CD4-positive, alpha-beta T cell treated with Interleukin-1 beta for 1 hour (primary cell): ENCODE data around the gene KRTAP10-10.
"Not testable (repeated sequence)": the region's sequence is repeated elsewhere in the genome, so short reads cannot be mapped to it uniquely, and the experiment has no call there.

ENCODE experiments used
- DNase-seq, 2 donors: peaks; one replicate each; pipeline ENCODE4 v3.0.0-alpha.2; 2020 to 2022

Gene KRTAP10-10

DNA sequence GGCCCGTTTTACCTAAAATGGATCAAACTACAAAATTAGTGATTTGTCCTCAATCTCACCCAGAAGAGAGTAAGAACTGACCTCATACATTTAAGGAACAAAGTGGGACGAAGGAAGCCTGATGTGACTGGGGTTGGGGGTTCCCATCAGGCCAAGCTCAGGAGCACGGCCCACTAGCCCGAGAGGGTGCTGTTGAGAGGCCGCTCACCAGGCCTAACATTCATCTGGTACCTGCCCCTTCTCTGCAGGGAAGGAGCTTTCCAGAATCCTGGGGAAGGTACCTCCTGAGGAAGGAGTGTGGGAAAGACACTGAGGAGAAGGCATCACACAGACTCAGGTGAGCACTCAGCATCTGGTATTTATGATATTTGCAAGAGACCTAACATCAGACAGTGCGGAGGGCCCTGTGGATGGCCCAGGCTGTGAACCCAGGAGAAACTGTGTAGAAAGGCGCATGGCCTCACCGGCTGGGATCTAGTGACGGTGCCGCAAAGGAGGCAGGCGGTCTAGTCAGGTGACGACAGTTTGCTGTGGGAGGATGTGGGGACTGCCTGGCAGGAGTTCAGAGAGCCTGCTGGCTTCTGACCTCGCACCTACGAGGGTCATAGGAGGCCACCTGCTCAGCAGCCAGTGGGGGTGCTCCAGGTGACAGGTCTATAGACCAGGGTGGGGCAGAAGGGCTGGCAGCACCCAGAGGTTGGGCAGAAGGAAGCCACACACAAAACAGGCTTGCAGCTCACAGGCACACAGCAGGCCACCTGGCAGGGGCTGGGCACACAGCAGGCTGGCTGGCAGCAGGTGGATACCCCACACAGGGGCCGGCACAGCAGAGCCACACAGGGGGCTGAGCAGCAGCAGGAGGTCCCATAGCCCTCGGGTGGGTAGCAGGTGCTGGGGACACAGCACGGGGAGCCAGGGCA is 16.8 kb downstream of the KRTAP10-10 start:
- peak; percentile 78 to 84 for DNase-seq

DNA sequence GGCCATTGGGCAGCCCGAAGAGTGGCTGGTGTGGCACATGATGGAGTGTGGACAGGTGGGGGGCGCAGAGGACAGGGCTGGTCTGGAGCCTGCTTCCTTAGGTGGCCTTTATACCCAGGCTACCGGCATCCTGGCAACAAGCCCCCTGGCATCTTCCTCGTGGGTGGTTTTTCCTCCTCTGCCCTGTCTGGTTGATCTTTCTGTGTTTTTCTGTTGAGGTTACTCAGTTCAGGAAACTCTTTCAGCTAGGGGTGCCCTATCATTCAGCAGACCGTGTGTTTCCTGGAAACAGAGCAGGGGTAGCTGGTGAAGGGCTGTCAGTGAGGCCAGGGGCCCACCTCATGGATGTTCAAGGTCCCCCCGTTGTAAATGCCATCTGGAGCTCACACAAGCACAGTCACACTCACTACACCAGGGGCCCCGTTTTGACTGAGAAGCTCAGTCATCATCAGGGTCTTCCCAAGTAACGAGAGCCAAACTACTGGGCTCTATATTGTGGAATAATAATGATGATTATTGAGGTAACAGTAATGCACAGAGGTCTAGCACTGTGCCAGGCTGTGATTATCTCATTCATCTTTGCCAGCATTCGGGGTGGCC is 17.5 kb downstream of the KRTAP10-10 start, which contains the start of gene KRTAP12-4:
Gene KRTAP12-4, minus strand, starts transcription at position 84 of the 600 bp plus-strand sequence. Its CDS starts 45 bp downstream, at position 39.
- no peak for DNase-seq

- DNase-seq, result no peak
Measured at GRCh38 chr21:44656868-44657267, 19.7 kb downstream of the KRTAP10-10 start.

DNA sequence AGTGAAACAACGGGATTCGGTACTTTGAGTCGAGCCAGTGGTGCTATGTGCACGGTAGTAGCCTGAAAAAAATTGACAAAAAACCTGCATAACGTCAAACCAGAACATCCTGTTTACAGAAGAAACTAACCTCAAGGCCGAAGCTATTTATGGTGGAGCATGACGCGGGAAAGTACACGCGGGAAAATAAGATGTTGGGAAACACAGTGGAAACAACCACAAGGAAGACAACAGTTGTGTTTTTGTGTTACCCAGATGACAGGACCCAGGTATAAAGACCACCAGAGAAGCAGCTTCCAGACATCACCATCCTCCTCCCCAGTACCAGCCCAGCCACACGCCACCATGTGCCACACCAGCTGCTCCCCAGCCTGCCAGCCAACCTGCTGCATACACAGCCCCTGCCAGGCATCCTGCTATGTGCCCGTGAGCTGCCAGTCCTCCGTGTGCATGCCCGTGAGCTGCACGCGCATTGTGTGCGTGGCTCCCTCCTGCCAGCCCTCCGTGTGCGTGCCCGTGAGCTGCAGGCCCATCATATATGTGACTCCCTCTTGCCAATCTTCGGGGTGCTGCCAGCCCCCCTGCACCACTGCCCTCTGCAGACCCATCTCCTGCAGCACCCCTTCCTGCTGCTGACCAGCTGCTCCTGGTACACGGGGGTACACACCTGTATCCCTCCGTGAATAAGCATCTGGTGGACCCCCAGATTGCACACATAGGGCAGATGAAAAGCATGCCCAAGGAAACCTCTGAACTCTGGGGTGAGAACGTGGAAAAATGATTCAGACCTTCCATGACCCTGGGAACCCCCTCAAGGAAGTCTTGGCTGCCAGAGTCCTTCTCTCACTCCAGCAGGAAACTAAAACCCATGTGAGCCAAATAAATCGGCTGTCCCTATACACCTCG is 20.7 kb downstream of the KRTAP10-10 start, which contains the start of gene KRTAP12-3:
Gene KRTAP12-3, plus strand, starts transcription at position 298 of the 906 bp plus-strand sequence. Its CDS starts 48 bp downstream, at position 346.
- DNase-seq, result peak; percentile 68 to 79

DNA sequence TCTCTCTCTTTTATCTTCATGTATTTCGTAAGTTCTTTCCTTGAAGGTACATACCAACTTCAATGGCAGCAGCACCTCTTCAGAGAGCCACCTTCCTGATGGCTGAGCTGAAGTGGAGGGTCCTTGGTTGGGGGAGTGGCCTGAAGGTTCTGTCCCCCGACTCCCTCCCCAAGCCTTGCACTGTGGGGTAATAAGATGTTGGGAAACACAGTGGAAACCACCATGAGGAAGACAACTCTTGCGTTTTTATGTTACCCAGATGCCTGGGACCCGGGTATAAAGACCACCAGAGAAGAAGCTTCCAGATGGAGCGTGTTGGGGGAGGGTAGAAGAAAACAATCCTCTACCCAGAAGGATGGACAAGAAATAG is 21.4 kb downstream of the KRTAP10-10 start:
- DNase-seq, result no peak

GRCh38 chr21:44658913-44659595 is 21.9 kb downstream of the KRTAP10-10 start:
- peak in 1 of 2 donors; percentile 37 for DNase-seq

DNA sequence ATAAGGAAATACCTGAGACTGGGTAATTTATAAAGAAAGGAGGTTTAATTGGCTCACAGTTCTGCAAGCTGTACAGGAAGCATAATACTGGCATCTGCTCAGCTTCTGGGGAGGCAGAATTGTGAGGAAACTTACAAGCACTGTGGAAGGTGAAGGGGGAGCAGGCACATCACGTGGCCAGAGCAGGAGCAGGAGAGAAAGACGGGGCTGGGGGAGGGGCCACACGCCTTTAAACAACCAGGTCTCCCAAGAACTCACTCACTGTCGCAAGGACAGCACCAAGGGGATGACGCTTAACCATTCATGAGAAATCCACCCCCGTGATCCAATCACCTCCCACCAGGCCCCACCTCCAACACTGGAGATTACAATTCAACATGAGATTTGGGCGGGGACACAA is 24.4 kb downstream of the KRTAP10-10 start:
- DNase-seq, result not testable (repeated sequence)

- no peak for DNase-seq
Measured at GRCh38 chr21:44664691-44665090, 27.5 kb downstream of the KRTAP10-10 start.

- no peak for DNase-seq
Measured at GRCh38 chr21:44666401-44667320, 29.5 kb downstream of the KRTAP10-10 start, which contains the start of gene KRTAP12-2. Gene KRTAP12-2 (minus strand): TSS chr21:44666927. CDS start chr21:44666886, 41 bp downstream.

DNA sequence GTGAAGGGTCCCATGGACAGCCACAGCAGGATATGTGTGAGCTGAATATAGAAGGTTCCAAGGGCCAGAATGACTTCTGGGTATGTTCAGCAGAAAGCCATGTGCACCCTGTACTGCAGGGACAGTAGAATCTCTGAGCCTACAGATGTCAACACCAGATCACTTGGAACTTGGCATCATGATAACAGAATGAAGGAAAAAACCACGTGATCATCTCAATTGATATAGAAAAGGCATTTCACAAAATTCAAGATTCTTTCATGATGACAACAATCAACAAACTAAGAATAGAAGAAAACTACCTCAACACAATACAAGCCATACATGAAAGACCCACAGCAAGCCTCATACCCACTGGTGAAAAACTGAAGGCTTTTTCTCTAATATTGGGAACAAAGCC is 30.5 kb downstream of the KRTAP10-10 start:
- no peak for DNase-seq

DNA sequence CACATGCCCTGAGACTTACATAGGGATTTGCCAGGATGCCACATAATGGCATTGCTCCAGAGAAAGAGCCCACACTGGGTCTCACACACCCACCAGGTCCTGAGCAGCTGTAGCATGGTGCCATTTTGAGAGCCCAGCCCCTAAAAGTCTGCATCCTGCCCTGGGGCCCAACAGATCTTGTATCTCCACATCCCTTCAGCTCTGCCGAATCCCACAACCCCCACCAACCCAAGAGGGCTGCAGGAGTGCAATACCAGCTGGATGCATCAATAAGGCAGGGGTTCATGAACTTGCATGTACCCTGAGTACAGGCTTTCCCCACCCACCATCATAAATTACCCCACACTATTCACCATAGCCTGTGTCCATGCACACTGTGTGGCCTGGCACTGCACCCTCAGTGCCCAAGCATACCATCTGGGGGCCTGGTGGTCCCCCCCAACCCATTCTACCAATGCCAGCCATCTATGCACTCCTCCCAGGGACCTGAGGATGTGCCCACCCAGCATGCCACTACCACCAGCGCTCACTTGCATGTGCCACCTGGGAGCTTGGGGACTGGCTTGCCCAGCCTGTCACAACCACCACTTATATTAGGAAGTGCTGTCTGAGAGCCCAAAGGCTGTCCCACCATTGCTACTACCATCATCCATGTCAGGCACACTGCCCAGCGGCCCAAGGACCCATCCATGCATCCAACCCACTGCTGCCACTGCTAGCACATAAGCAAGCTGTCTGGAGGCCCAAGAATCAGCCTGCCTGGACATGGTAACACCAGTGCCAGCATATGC is 33.7 kb downstream of the KRTAP10-10 start:
- DNase-seq, result no peak

DNA sequence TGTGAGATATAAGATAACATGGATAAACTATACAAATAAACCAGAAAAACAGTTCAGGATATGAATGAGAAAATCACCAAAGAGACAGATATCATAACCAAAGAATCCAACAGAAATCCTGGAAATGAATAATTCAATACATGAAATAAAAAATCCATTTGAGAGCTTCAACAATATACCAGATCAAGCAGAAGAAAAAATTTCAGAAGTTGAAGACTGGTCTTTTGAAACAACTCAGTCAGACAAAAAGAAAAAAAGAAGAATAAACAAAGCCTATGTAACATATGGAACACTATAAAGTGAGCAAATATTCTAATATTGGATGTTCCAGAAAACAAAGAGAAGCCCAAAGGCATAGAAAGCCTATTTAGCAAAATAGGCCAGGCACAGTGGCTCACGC is 34.8 kb downstream of the KRTAP10-10 start:
- no peak for DNase-seq

DNA sequence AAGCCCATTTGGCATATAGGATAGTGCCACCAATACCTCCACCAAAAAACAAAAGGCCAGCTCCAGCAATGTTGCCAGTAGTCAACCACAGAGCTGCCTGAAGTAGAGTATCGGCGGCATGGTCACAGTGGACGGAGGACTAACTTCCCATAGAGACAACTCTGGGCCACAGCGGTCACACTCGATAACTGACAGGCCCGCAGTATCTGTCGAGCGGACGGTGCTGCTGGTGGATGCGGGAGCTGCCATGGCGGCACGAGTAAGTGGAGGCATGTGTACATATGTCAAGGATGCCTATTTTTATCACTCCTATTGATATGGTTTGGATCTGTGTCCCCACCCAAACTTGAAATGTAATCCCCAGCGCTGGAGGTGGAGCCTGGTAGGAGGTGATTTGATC is 40.7 kb downstream of the KRTAP10-10 start:
- DNase-seq, result no peak

- no peak for DNase-seq
Measured at GRCh38 chr21:44681152-44681551, 44.0 kb downstream of the KRTAP10-10 start.

DNA sequence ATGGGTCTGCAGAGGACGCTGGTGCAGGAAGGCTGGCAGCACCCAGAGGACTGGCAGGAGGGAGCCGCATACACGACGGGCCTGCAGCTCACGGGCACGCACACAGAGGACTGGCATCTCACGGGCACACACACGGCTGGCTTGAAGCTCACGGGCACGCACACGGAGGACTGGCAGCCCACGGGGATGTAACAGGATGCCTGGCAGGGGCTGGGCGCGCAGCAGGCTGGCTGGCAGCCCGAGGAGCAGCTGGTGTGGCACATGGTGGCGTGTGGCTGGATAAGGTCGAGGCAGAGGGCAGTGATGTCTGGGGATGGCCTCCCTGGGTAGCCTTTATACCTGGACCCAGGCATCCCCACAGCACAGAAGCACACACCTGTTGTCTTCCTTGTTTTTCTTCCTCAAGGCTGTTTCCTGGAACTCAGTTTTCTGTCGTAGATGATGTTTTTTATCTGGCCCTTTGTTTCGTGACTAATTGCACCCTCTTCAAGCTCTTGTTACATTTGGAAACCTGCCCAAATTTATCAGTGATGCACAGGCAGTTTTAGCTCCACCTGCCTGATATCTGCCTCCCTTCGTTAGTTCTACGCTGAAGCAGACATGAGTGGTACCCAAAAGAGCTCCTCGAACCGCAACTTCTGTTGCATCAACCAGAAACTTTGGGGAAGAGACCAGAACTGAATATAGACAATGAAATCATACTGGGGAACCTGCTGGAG is 44.9 kb downstream of the KRTAP10-10 start, which contains the start of gene KRTAP12-1:
Gene KRTAP12-1, minus strand, starts transcription at position 303 of the 719 bp plus-strand sequence. Its CDS starts 40 bp downstream, at position 263.
- DNase-seq, result no peak

DNA sequence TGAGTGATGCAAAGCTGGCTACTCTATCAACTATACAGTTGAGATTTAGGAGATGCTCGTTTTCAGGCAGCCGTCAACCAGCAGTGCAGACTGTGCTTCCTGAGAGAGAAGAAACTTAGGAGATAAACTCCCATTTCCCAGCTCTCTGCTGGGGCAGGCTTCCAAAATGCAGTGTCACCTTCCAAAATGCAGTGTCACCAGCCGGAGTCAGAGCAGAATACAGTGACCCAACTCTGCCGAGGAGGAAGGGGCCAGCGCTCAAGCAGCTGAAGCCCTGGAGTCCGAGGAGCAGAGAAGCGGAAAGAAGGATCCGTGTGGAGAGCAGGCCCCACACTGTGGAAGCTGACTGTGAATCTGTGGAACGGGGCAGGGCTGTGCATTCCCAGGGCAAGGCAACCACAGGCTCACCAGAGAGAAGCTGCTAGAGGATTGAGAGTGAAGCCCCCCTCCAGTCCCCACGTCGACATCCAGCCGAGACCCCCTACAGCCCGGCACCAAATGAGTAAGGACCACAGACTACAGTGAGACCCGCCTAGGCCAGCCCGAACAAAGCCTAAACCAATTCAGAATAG is 45.5 kb downstream of the KRTAP10-10 start:
- DNase-seq, result no peak

GRCh38 chr21:44684077-44684476 is 46.9 kb downstream of the KRTAP10-10 start:
- DNase-seq, result no peak

DNA sequence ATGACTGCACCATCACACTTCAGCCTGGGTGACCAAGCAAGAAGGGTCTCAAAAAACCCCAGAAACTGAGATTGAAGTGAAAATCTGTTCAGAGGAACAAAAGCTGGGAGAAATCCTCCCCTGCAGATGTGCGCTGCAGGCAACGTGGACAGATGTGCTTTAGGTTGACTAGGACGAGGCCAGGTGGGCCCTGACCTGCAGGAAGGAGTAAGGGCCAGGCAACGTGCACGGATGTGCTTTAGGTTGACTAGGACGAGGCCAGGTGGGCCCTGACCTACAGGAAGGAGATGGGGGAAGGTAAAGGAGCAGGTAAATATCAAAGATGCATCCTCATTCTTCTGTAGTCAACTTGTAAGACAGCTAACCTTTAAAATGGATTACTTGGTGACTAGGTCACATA is 47.3 kb downstream of the KRTAP10-10 start:
- no peak for DNase-seq

DNA sequence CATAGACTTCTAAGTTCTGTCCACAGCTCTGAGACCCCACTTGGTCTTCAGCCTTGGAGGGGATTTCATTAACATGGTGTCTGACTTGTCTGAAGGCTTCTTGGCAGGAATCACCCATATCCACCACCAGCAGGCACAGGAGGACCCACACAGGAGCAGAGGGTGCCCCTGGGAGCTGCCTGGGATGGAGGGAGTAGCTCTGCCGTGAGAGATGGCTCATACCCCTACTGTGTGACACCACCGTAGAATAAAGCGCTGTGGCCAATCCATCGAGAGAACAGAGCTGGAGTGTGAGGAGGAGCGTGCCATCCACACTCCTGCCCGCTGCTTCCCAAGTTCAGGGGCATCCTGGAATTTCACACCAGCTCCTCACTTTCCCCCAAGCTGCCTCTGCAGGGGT is 47.9 kb downstream of the KRTAP10-10 start:
- not testable (repeated sequence) for DNase-seq
